Measurements from ENCODE around the gene KLRC4.

DNA sequence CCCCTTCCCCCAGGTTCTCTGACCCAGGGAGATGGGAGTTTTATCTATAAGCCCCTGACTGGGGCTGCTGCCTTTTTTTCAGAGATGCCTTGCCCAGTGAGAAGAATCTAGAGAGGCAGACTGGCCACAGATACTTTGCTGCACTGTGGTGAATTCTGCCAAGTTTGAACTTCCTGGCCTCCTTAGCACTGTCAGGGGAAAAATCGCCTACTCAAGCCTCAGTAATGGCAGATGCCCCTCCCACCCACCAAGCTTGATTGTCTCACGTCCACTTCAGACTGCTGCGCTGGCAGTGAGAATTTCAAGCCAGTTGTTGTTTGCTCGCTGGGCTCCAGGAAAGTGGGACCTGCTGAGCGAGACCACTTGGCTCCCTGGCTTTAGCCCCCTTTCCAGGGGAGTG is 51.4 kb downstream of the KLRC4 start:
- TF ChIP-seq POLR2A (IDR thresholded peaks at IDR 0.05) = no peak
- TF ChIP-seq, protein P1, sequence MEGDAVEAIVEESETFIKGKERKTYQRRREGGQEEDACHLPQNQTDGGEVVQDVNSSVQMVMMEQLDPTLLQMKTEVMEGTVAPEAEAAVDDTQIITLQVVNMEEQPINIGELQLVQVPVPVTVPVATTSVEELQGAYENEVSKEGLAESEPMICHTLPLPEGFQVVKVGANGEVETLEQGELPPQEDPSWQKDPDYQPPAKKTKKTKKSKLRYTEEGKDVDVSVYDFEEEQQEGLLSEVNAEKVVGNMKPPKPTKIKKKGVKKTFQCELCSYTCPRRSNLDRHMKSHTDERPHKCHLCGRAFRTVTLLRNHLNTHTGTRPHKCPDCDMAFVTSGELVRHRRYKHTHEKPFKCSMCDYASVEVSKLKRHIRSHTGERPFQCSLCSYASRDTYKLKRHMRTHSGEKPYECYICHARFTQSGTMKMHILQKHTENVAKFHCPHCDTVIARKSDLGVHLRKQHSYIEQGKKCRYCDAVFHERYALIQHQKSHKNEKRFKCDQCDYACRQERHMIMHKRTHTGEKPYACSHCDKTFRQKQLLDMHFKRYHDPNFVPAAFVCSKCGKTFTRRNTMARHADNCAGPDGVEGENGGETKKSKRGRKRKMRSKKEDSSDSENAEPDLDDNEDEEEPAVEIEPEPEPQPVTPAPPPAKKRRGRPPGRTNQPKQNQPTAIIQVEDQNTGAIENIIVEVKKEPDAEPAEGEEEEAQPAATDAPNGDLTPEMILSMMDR (IDR thresholded peaks at IDR 0.05) = no peak
